CD4-positive, CD25-positive, alpha-beta regulatory T cell (primary cell): ENCODE results near the gene PAX3. TPM values are rescaled to one million over a fixed set of nuclear protein-coding genes. Genes with fewer than 3 reads are reported as not detected.

Source experiments
- ATAC-seq, 2 donors: fragments of 150-1000 bp; cut with Tn5 transposase; one replicate each; pipeline ENCODE4 v1.10.0; 2021; ENCODE audit warnings: low read depth in 2 of 2, moderate number of reproducible peaks in 2 of 2, moderate library complexity in 1 of 2
- DNase-seq, 3 donors: peaks; one replicate each; pipeline versions ENCODE4 v3.0.0 to v3.0.0-alpha.2; 2012 to 2022; ENCODE audit warnings: mixed read lengths in 1 of 3
- H3K27ac ChIP-seq: one replicate; pipeline ENCODE4 v1.7.0; 2013; ENCODE audit warnings: mild to moderate bottlenecking, low read length; ENCODE audit not compliant: insufficient read depth, poor library complexity, severe bottlenecking
- H3K27me3 ChIP-seq: one replicate; pipeline ENCODE4 v1.7.0; 2013; ENCODE audit warnings: low read length; ENCODE audit not compliant: control insufficient read depth, insufficient read depth
- H3K36me3 ChIP-seq: one replicate; pipeline ENCODE4 v1.7.0; 2013; ENCODE audit warnings: mild to moderate bottlenecking, low read length, moderate library complexity; ENCODE audit not compliant: control insufficient read depth, insufficient read depth
- H3K4me1 ChIP-seq: 2 replicates; pipeline ENCODE4 v1.7.0; 2013; ENCODE audit warnings: mild to moderate bottlenecking, low read length; ENCODE audit not compliant: insufficient read depth, control insufficient read depth, poor library complexity, severe bottlenecking
- H3K4me3 ChIP-seq: one replicate; pipeline ENCODE4 v1.7.0; 2013; ENCODE audit warnings: low read depth, mild to moderate bottlenecking, low read length, moderate library complexity
- H3K9me3 ChIP-seq, 2 experiments: 1 replicate in 1 of 2; 2 replicates in 1 of 2; pipeline ENCODE4 v1.7.0; 2013; ENCODE audit warnings: low read length in 2 of 2, mild to moderate bottlenecking in 1 of 2, moderate library complexity in 1 of 2; ENCODE audit not compliant: control insufficient read depth in 2 of 2
- H3K27ac Mint-ChIP-seq, 3 donors: one replicate each; pipeline ENCODE4 v1.8.0; 2020 to 2022; ENCODE audit warnings: mild to moderate bottlenecking in 3 of 3, mixed read lengths in 3 of 3, moderate library complexity in 2 of 3
- H3K27me3 Mint-ChIP-seq: one replicate; pipeline ENCODE4 v1.8.0; 2022; ENCODE audit warnings: mild to moderate bottlenecking, mixed read lengths
- H3K36me3 Mint-ChIP-seq: one replicate; pipeline ENCODE4 v1.8.0; 2020; ENCODE audit warnings: mixed read lengths
- H3K4me1 Mint-ChIP-seq, 4 donors: one replicate each; pipeline ENCODE4 v1.8.0; 2020 to 2022; ENCODE audit warnings: mixed read lengths in 4 of 4, mild to moderate bottlenecking in 1 of 4
- H3K4me3 Mint-ChIP-seq, 4 donors: one replicate each; pipeline ENCODE4 v1.8.0; 2020 to 2022; ENCODE audit warnings: mild to moderate bottlenecking in 4 of 4, mixed read lengths in 4 of 4, moderate library complexity in 3 of 4
- H3K9me3 Mint-ChIP-seq, 7 donors: one replicate each; pipeline ENCODE4 v1.8.0; 2020 to 2022; ENCODE audit warnings: mixed read lengths in 7 of 7, mild to moderate bottlenecking in 3 of 7, moderate library complexity in 2 of 7
- polyA plus RNA-seq, 4 donors: library from polyadenylated mRNA; unstranded; fragments of 300-500 nt; fragmentation: Illumina TruSeq; gene quantifications; one replicate each; pipeline ENCODE4 v1.2.3, GENCODE V29; 2021
- total RNA-seq: library from RNA; stranded (reverse); gene quantifications from one replicate; pipeline ENCODE4 v1.2.3, GENCODE V29; 2022

PAX3 gene
- total and polyA plus RNA-seq, 5 donors from 2014 or later, result not detected

DNA sequence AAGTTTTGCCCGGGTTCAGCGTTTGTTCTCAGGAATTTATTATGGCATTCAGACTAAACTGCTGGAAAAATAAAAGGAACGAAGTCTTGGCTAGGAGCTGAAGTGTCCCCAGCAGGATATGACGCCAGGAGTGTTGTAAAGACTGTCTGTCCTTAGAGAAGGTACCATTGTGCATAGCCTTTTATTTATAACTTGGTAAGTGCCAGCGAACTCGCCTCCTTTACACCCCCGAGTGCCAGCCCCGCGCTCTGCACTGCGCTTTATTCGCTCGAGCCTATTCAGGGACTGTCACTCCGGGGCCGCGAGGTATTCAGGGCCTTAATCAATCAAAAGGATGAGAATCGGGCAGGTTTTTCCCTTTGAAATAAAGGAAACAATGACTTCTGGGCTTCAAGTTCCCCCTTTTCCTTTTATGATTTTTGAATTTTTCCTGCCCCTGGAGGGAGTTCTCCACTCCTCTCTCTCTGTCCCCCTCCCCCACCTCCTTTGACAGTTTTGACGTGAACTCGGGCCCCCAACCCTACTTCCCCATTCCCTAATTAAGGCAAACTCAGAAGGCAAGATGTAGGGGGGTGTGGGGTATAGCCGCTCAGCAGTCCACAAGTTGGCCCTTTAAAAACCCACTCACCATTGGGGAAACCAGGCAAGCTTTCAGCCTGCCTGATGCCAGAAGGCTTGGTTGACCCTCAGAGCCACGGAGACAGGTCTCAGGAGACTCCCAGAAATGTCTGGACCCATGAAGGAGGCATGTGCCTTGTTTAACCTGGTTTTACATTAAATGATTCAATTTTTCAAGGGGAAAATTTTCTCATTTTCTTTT is 1.3 kb upstream of the PAX3 start:
- Histone ChIP-seq H3K4me1 (peaks cover 45% of the 10 kb centered on the region), H3K36me3 (no peaks in the 10 kb centered on the region), H3K9me3 (peaks cover 0 to 10% of the 10 kb centered on the region in 2 experiments), H3K27me3 (peaks cover 49% of the 10 kb centered on the region), H3K4me3 (no peak overlapping the region), H3K27ac (no peak overlapping the region)
- peak overlapping the region in 1 of 3 donors; percentile 49 for H3K27ac Mint-ChIP-seq
- no peak for DNase-seq
- H3K27me3 Mint-ChIP-seq, result peaks cover 100% of the 10 kb centered on the region
- H3K9me3 Mint-ChIP-seq, result peaks cover 0 to 32% (median 5%) of the 10 kb centered on the region in 7 donors
- no peak for ATAC-seq
- H3K4me3 Mint-ChIP-seq, result peak overlapping the region in 3 of 4 donors; percentile 24 to 89 (median 84)
- peaks cover 21 to 71% (median 37%) of the 10 kb centered on the region in 4 donors for H3K4me1 Mint-ChIP-seq
- no peaks in the 10 kb centered on the region for H3K36me3 Mint-ChIP-seq

DNA sequence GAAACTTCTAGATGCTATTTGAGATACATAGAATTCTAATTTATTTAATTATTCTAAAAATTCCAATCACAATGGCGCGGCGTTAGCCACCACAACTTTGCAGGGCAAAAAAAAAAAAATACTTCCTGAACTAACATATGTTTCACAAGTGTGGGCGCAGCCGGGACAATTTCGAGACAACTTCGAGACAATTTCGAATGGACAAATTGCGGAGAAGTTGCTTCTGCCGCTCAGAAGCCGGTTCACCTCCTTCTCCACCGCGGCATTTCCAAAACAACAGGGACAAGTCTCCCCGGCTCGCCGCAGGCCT is 842 bp downstream of the PAX3 start:
- H3K27me3 Mint-ChIP-seq, result peaks cover 100% of the 10 kb centered on the region

DNA sequence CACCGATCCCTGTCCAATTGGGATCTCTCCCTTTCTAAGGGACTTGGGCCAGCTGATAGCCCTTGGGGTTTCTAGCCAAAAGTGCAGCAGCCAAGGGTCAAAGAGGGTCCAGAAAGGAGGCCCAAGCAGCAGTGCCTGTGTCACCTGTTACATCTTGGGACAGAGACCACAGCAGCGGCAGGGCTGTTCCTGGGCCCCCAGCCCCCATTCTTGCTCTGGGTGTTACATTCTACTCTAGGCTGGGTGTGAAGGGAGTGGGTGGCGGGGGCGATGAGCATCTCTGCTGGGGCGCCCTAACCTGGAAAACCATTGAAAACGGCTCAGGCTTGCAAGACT is 1.2 kb downstream of the PAX3 start:
- peaks cover 30% of the 10 kb centered on the region for H3K4me1 ChIP-seq
- DNase-seq, result no peak
- Mint-ChIP-seq H3K4me1 (peaks cover 10 to 62% (median 28%) of the 10 kb centered on the region in 4 donors), H3K36me3 (no peaks in the 10 kb centered on the region), H3K27me3 (peaks cover 100% of the 10 kb centered on the region), H3K9me3 (peaks cover 0 to 34% (median 5%) of the 10 kb centered on the region in 7 donors), H3K4me3 (peak overlapping the region in 3 of 4 donors; percentile 75 to 83 (median 83)), H3K27ac (peak overlapping the region in 1 of 3 donors; percentile 64)
- H3K36me3 ChIP-seq, result no peaks in the 10 kb centered on the region
- H3K4me3 ChIP-seq, result no peak overlapping the region
- H3K27ac ChIP-seq, result no peak overlapping the region
- ATAC-seq, result no peak
- H3K27me3 ChIP-seq, result peaks cover 45% of the 10 kb centered on the region
- H3K9me3 ChIP-seq, result peaks cover 0 to 10% of the 10 kb centered on the region in 2 experiments

More for the DNA sequence above, 842 bp downstream of the PAX3 start:
- H3K9me3 ChIP-seq, result peaks cover 0 to 10% of the 10 kb centered on the region in 2 experiments
- Mint-ChIP-seq H3K27ac (no peak overlapping the region), H3K9me3 (peaks cover 0 to 35% (median 5%) of the 10 kb centered on the region in 7 donors), H3K4me1 (peaks cover 14 to 66% (median 31%) of the 10 kb centered on the region in 4 donors), H3K36me3 (no peaks in the 10 kb centered on the region), H3K4me3 (peak overlapping the region in 3 of 4 donors; percentile 26 to 83 (median 83))
- no peak overlapping the region for H3K4me3 ChIP-seq
- DNase-seq (no peak), ATAC-seq (no peak)
- H3K4me1 ChIP-seq, result peaks cover 34% of the 10 kb centered on the region
- H3K27me3 ChIP-seq, result peaks cover 45% of the 10 kb centered on the region
- no peaks in the 10 kb centered on the region for H3K36me3 ChIP-seq
- H3K27ac ChIP-seq, result no peak overlapping the region

DNA sequence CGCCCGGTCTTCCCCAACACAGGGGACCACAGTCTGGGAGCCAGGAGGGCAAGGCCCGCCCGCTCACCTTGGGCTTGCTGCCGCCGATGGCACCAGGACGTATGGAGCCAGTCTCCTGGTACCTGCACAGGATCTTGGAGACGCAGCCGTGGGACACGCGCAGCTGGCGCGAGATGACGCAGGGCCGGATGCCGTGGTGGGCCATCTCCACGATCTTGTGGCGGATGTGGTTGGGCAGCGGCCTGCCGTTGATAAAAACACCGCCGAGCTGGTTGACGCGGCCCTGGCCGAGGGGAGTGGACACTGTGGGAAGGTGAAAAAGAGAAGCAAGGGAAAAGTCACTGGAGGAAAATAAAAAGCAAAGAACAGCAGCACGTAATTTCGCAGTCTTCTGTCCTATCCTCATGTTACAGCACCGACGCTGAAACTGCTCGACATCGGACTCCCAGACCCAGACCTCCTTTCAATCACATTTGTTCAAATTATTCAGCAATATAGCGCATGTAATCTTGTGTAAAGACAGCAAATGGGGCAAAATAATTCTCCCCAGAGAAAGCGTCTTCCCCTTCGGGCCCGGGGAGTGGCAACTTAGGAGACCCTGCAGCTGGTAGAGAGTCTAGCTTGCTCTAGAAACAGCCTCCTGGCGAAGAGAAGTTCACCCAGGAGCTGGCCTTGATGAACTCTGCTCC is 1.7 kb downstream of the PAX3 start:
- no peak overlapping the region for H3K27ac ChIP-seq
- H3K4me1 ChIP-seq, result peaks cover 25% of the 10 kb centered on the region
- Mint-ChIP-seq H3K27me3 (peaks cover 100% of the 10 kb centered on the region), H3K4me1 (peaks cover 8 to 58% (median 24%) of the 10 kb centered on the region in 4 donors), H3K4me3 (peak overlapping the region; percentile 75 to 83 (median 83)), H3K9me3 (peaks cover 0 to 30% (median 5%) of the 10 kb centered on the region in 7 donors), H3K36me3 (no peaks in the 10 kb centered on the region), H3K27ac (peak overlapping the region in 1 of 3 donors; percentile 64)
- ATAC-seq (no peak), DNase-seq (peak in 1 of 3 donors; percentile 39)
- peaks cover 0 to 10% of the 10 kb centered on the region in 2 experiments for H3K9me3 ChIP-seq
- H3K36me3 ChIP-seq, result no peaks in the 10 kb centered on the region
- H3K27me3 ChIP-seq, result peaks cover 46% of the 10 kb centered on the region
- H3K4me3 ChIP-seq, result no peak overlapping the region

DNA sequence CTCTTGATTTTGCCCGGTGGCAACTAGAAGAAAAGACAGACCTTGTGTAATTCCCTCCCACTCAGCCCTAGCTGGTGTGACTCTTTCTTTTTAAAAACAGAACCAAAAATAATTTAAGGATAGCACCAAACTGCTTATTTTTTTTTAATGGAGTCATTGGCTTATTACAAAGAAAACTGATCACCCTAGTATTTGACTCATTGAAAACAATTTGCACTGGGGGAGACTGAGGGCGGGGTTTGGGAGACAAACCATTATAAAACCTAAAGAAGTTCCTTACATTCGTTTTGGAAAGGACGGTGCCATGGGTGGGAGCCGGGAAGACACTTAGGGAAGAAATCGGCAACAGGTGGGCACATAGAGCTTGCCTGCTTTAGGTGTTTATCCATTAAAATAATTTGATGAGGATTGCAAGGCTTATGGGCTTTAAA is 2.5 kb downstream of the PAX3 start:
- H3K4me1 ChIP-seq, result peaks cover 25% of the 10 kb centered on the region
- no peaks in the 10 kb centered on the region for H3K36me3 Mint-ChIP-seq
- H3K9me3 Mint-ChIP-seq, result peaks cover 0 to 29% (median 5%) of the 10 kb centered on the region in 7 donors
- no peak for ATAC-seq
- peak overlapping the region; percentile 69 for H3K4me3 ChIP-seq
- DNase-seq, result no peak
- no peaks in the 10 kb centered on the region for H3K36me3 ChIP-seq
- H3K27ac ChIP-seq, result no peak overlapping the region
- peaks cover 0 to 10% of the 10 kb centered on the region in 2 experiments for H3K9me3 ChIP-seq
- H3K27me3 Mint-ChIP-seq, result peaks cover 100% of the 10 kb centered on the region
- H3K4me1 Mint-ChIP-seq, result peaks cover 8 to 54% (median 23%) of the 10 kb centered on the region in 4 donors
- H3K4me3 Mint-ChIP-seq, result peak overlapping the region in 3 of 4 donors; percentile 75 to 83 (median 83)
- peaks cover 46% of the 10 kb centered on the region for H3K27me3 ChIP-seq
- no peak overlapping the region for H3K27ac Mint-ChIP-seq

DNA sequence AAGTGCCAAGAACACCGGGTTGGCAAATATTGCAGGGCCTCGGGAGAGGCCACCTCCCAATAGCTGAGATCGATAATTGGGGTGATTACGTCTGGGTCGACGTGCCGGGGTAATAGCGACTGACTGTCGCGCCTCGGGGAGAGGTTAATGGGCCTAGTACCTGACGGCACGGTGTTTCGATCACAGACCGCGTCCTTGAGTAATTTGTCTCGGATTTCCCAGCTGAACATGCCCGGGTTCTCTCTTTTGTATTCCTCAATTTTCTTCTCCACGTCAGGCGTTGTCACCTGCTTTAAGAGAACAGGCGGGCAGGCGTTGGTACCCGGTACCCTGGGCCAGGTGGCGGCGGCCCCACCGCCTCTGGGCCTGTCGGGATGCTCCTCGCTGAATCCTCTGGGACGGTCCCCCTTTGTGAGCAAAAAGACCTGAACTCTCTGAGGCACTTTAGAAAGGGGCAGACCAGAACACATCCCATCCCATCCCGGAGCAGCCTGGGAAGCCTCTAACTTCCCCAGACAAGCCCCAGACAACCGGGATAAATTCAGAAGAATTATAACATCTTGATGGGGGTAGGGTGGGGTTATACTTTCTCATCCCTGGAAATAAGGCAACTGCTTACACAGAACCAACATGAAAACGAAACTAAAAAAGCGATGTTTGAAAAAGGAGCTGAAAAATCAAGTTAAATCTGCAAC is 3.3 kb downstream of the PAX3 start:
- peaks cover 25% of the 10 kb centered on the region for H3K4me1 ChIP-seq
- peak overlapping the region; percentile 49 to 83 (median 82) for H3K4me3 Mint-ChIP-seq
- no peak overlapping the region for H3K27ac ChIP-seq
- no peaks in the 10 kb centered on the region for H3K36me3 Mint-ChIP-seq
- H3K9me3 ChIP-seq, result peaks cover 0 to 10% of the 10 kb centered on the region in 2 experiments
- H3K4me1 Mint-ChIP-seq, result peaks cover 8 to 55% (median 23%) of the 10 kb centered on the region in 4 donors
- H3K27ac Mint-ChIP-seq, result no peak overlapping the region
- H3K9me3 Mint-ChIP-seq, result peaks cover 0 to 29% (median 5%) of the 10 kb centered on the region in 7 donors
- H3K27me3 Mint-ChIP-seq, result peaks cover 96% of the 10 kb centered on the region
- ATAC-seq, result no peak
- H3K27me3 ChIP-seq, result peaks cover 48% of the 10 kb centered on the region
- peak overlapping the region; percentile 69 for H3K4me3 ChIP-seq
- no peak for DNase-seq
- no peaks in the 10 kb centered on the region for H3K36me3 ChIP-seq

DNA sequence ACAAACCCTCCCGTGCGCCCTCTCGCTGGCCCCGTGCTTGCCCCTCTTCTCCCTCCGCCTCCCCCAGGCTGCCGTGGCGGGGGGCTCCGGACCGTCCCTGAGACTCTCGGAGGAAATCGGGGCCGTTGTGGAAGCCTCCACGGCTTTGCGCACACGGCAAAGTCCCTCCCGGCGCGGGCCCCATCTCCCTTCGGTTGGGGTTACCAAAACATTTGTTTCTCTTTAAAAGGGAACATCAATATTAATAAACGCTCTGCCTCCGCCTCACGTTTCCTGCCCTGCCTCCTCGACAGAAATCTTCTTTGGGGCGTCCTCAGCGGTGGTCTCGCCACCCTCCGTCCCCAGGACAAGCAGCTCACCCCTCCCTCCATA is 3.8 kb downstream of the PAX3 start:
- Histone ChIP-seq H3K36me3 (no peaks in the 10 kb centered on the region), H3K4me1 (peaks cover 25% of the 10 kb centered on the region), H3K4me3 (peak overlapping the region; percentile 69), H3K9me3 (peaks cover 0 to 8% of the 10 kb centered on the region in 2 experiments), H3K27ac (no peak overlapping the region), H3K27me3 (peaks cover 50% of the 10 kb centered on the region)
- Mint-ChIP-seq H3K9me3 (peaks cover 0 to 29% (median 5%) of the 10 kb centered on the region in 7 donors), H3K27ac (no peak overlapping the region), H3K36me3 (no peaks in the 10 kb centered on the region), H3K4me3 (peak overlapping the region; percentile 49 to 83 (median 82)), H3K27me3 (peaks cover 96% of the 10 kb centered on the region), H3K4me1 (peaks cover 8 to 57% (median 23%) of the 10 kb centered on the region in 4 donors)
- ATAC-seq (no peak), DNase-seq (no peak)
